T-cell (primary cell): Measurements from ENCODE around the gene RAB3IP. TPM values are rescaled to one million over a fixed set of nuclear protein-coding genes. Genes with fewer than 3 reads are reported as not detected.

ENCODE experiments used
- ATAC-seq, 4 experiments: fragments of 200-7000 bp in 3 of 4; fragments of 150-1000 bp in 1 of 4; cut with Tn5 transposase; replicated peaks in 1 of 4; 1 replicate in 3 of 4; 2 replicates in 1 of 4; pipeline ENCODE4 v1.10.0; 2021; ENCODE audit warnings: moderate library complexity in 3 of 4, mild to moderate bottlenecking in 2 of 4, moderate number of reproducible peaks in 1 of 4
- CTCF ChIA-PET, 2 donors: fragments of 300-600 bp; sonication (Branson Sonifier 250); formaldehyde crosslinking; loops; one replicate each; lab custom pipeline; 2022; ENCODE audit warnings: antibody characterized with exemption in 2 of 2; lab: Charles Lee
- POLR2A ChIA-PET, 2 donors: fragments of 300-600 bp; sonication (Branson Sonifier 250); formaldehyde crosslinking; loops; one replicate each; lab custom pipeline; 2022; ENCODE audit warnings: antibody characterized with exemption in 2 of 2; lab: Charles Lee
- DNase-seq, 35 experiments: peaks; one replicate each; pipeline versions ENCODE4 v3.0.0 to v3.0.0-alpha.2; 2013 to 2023
- H3K27ac ChIP-seq: one replicate; pipeline ENCODE4 v1.5.1; 2013; ENCODE audit warnings: low read length
- H3K27me3 ChIP-seq, 2 experiments: replicated peaks in 1 of 2; 1 replicate in 1 of 2; 2 replicates in 1 of 2; pipeline versions ENCODE4 v1.6.1 to v1.7.0; 2013; ENCODE audit warnings: low read length in 1 of 2, mixed read lengths in 1 of 2; ENCODE audit not compliant: control insufficient read depth in 2 of 2, insufficient read depth in 2 of 2; ENCODE audit errors: extremely low read depth in 1 of 2
- H3K36me3 ChIP-seq, 2 donors: 1 replicate in 1 of 2; 2 replicates in 1 of 2; pipeline versions ENCODE4 v1.6.1 to v1.7.0; 2013; ENCODE audit warnings: low read length in 1 of 2; ENCODE audit not compliant: control insufficient read depth in 2 of 2, insufficient read depth in 1 of 2; ENCODE audit errors: extremely low read depth in 1 of 2
- H3K4me1 ChIP-seq, 2 experiments: 1 replicate in 1 of 2; 2 replicates in 1 of 2; pipeline versions ENCODE4 v1.6.1 to v1.7.0; 2013; ENCODE audit warnings: low read length in 2 of 2, mixed read lengths in 1 of 2; ENCODE audit not compliant: insufficient read depth in 2 of 2, control insufficient read depth in 1 of 2; ENCODE audit errors: extremely low read depth in 1 of 2
- H3K4me3 ChIP-seq, 2 donors: 1 replicate in 1 of 2; 2 replicates in 1 of 2; pipeline versions ENCODE4 v1.5.1 to v1.7.0; 2013; ENCODE audit warnings: mild to moderate bottlenecking in 2 of 2, low read length in 1 of 2, moderate library complexity in 1 of 2; ENCODE audit not compliant: control insufficient read depth in 1 of 2; ENCODE audit errors: extremely low read depth in 1 of 2
- H3K9me3 ChIP-seq: 2 replicates; pipeline ENCODE4 v1.7.0; 2013
- H3K27ac Mint-ChIP-seq, 2 donors: one replicate each; pipeline ENCODE4 v1.8.0; 2020 to 2021; ENCODE audit warnings: mild to moderate bottlenecking in 2 of 2, mixed read lengths in 2 of 2
- H3K27me3 Mint-ChIP-seq, 2 donors: one replicate each; pipeline ENCODE4 v1.8.0; 2021 to 2022; ENCODE audit warnings: mixed read lengths in 2 of 2
- H3K36me3 Mint-ChIP-seq: one replicate; pipeline ENCODE4 v1.8.0; 2021; ENCODE audit warnings: mixed read lengths
- H3K4me1 Mint-ChIP-seq, 3 donors: one replicate each; pipeline ENCODE4 v1.8.0; 2020 to 2022; ENCODE audit warnings: mixed read lengths in 3 of 3, mild to moderate bottlenecking in 1 of 3
- H3K4me3 Mint-ChIP-seq, 3 donors: one replicate each; pipeline ENCODE4 v1.8.0; 2020 to 2022; ENCODE audit warnings: mild to moderate bottlenecking in 3 of 3, mixed read lengths in 3 of 3, moderate library complexity in 3 of 3
- H3K9me3 Mint-ChIP-seq, 3 donors: one replicate each; pipeline ENCODE4 v1.8.0; 2020 to 2022; ENCODE audit warnings: mixed read lengths in 3 of 3
- WGBS: methylation state at CpG from one replicate; pipeline ENCODE4 v1.1.5; 2013; ENCODE audit warnings: missing lambda C conversion rate; ENCODE audit not compliant: insufficient coverage; 5-methylcytosine and 5-hydroxymethylcytosine counted together
- total RNA-seq, 35 experiments: library from RNA in 6 of 35; stranded (reverse) in 6 of 35; fragments of 120-200 nt in 1 of 35; gene quantifications; one replicate each; pipeline versions ENCODE4 v1.2.1 to v1.2.4 and lab custom pipeline; 2013 to 2026

RAB3IP gene
- total RNA-seq, 5 donors from 2014 or later (not counting 1 experiment from before 2014, with no cell fraction given): 18.7 to 30.5 (median 20.7) TPM

DNA sequence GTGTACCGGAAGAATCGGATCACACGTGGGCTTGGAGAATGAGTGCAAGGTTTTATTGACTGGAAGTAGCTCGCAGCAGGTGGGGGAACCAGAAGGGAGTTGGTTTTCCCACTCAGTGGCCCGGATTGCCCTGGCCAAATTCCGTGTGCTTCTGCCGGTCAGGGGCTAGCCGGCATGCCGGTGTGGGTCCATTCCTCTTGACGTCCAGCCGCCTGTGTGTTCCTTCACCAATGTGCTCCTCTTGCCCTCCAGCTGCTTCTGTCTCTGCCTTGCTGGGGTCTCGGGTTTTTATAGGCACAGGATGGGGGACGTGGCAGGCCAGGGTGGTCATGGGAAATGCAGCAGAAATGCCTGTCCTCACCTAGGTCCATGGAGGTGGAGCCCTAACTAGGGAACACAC, 97.4 kb downstream of the RAB3IP start:
- no peaks in the 10 kb centered on the region for H3K36me3 ChIP-seq
- H3K9me3 Mint-ChIP-seq: no peaks in the 10 kb centered on the region
- no peaks in the 10 kb centered on the region for H3K9me3 ChIP-seq
- H3K27ac Mint-ChIP-seq: no peak overlapping the region
- CTCF ChIA-PET: no interaction called here
- H3K4me3 ChIP-seq: no peak overlapping the region
- POLR2A ChIA-PET: no interaction called here
- H3K27me3 Mint-ChIP-seq: peaks cover 7 to 23% of the 10 kb centered on the region in 2 donors
- H3K4me1 ChIP-seq: no peaks in the 10 kb centered on the region
- WGBS: 91% methylated on average over 8 of the region's 13 CpGs
- no peak for DNase-seq
- H3K36me3 Mint-ChIP-seq: no peaks in the 10 kb centered on the region
- H3K27ac ChIP-seq: no peak overlapping the region
- H3K27me3 ChIP-seq: peaks cover 0 to 4% of the 10 kb centered on the region in 2 experiments
- H3K4me1 Mint-ChIP-seq: no peaks in the 10 kb centered on the region
- ATAC-seq: no peak
- H3K4me3 Mint-ChIP-seq: no peak overlapping the region

- Histone ChIP-seq H3K27me3 (peaks cover 0 to 4% of the 10 kb centered on the region in 2 experiments), H3K27ac (no peak overlapping the region), H3K4me3 (no peak overlapping the region), H3K36me3 (no peaks in the 10 kb centered on the region), H3K4me1 (no peaks in the 10 kb centered on the region), H3K9me3 (no peaks in the 10 kb centered on the region)
- ChIA-PET POLR2A (no interaction called here), CTCF (no interaction called here)
- H3K27me3 Mint-ChIP-seq: peaks cover 7 to 32% of the 10 kb centered on the region in 2 donors
- DNase-seq (no peak), ATAC-seq (no peak)
- H3K27ac Mint-ChIP-seq: no peak overlapping the region
- H3K4me3 Mint-ChIP-seq: no peak overlapping the region
- H3K9me3 Mint-ChIP-seq: no peaks in the 10 kb centered on the region
- no peaks in the 10 kb centered on the region for H3K4me1 Mint-ChIP-seq
- no CpG with 5 or more reads among the region's 4 CpGs for whole genome bisulfite sequencing
- no peaks in the 10 kb centered on the region for H3K36me3 Mint-ChIP-seq
Measured at GRCh38 chr12:69837191-69837590, 98.5 kb downstream of the RAB3IP start.

DNA sequence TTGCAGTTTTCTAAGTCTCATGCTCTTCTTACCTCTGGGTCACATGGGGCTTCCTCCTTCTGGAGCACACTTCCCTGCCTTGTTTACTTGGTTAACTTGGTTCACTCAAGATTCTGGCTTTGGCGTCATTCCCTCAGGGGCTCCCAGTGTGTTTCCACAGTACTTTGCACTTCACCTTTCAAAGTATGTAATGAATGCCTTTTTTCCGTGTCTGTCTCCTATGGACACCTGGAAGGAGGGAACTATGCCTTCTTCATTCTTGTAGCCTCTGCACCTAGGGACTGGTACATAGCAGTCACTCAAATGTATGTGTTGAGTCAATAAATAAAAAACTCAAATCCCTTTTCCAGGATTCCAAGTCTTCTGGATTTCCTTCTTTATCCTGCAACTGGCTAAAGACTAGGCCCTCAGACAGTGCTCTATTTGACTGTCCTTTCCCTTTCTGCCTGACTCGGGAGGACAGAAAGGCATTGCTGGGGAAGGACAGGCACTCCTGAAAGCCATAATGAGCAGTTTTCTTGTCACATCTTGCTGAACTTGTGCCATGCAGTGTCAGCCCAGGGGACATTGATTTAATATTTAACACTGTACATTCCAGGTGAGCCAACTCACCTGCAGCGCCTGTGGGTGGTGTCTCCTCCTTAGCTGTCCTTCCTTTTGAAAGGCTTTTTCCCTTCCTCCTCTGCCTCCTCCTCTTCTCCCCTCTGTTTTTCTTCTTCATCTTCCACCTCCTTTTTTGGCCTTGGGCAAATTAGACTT, 99.2 kb downstream of the RAB3IP start:
- Histone ChIP-seq H3K27ac (no peak overlapping the region), H3K4me3 (no peak overlapping the region), H3K4me1 (no peaks in the 10 kb centered on the region), H3K9me3 (no peaks in the 10 kb centered on the region), H3K36me3 (no peaks in the 10 kb centered on the region), H3K27me3 (peaks cover 0 to 4% of the 10 kb centered on the region in 2 experiments)
- POLR2A ChIA-PET: no interaction called here
- no peak for DNase-seq
- Mint-ChIP-seq H3K4me1 (no peaks in the 10 kb centered on the region), H3K36me3 (no peaks in the 10 kb centered on the region), H3K27me3 (peaks cover 8 to 30% of the 10 kb centered on the region in 2 donors), H3K9me3 (no peaks in the 10 kb centered on the region), H3K27ac (no peak overlapping the region), H3K4me3 (no peak overlapping the region)
- ATAC-seq: no peak
- CTCF ChIA-PET: no interaction called here
- WGBS: 100% methylated on average over 2 of the region's 4 CpGs

GRCh38 chr12:69840727-69841126, 102.1 kb downstream of the RAB3IP start:
- Mint-ChIP-seq H3K9me3 (no peaks in the 10 kb centered on the region), H3K4me3 (no peak overlapping the region), H3K27ac (no peak overlapping the region), H3K36me3 (no peaks in the 10 kb centered on the region), H3K4me1 (no peaks in the 10 kb centered on the region), H3K27me3 (peaks cover 11 to 35% of the 10 kb centered on the region in 2 donors)
- ATAC-seq (no peak), DNase-seq (no peak)
- ChIA-PET CTCF (no interaction called here), POLR2A (no interaction called here)
- Histone ChIP-seq H3K27me3 (peaks cover 0 to 7% of the 10 kb centered on the region in 2 experiments), H3K4me1 (no peaks in the 10 kb centered on the region), H3K4me3 (no peak overlapping the region), H3K36me3 (no peaks in the 10 kb centered on the region), H3K27ac (no peak overlapping the region), H3K9me3 (no peaks in the 10 kb centered on the region)
- WGBS: no CpG with 5 or more reads among the region's 3 CpGs

- CTCF ChIA-PET: no interaction called here
Measured at GRCh38 chr12:69843608-69844007, 104.9 kb downstream of the RAB3IP start.

GRCh38 chr12:69844416-69844815, 105.8 kb downstream of the RAB3IP start:
- H3K4me1 ChIP-seq: no peaks in the 10 kb centered on the region
- H3K27ac ChIP-seq: no peak overlapping the region
- no peak for DNase-seq
- H3K36me3 ChIP-seq: no peaks in the 10 kb centered on the region
- H3K27me3 ChIP-seq: peaks cover 0 to 6% of the 10 kb centered on the region in 2 experiments
- H3K9me3 ChIP-seq: no peaks in the 10 kb centered on the region
- CTCF ChIA-PET: no interaction called here
- H3K27me3 Mint-ChIP-seq: peaks cover 11 to 31% of the 10 kb centered on the region in 2 donors
- WGBS: 93% methylated on average over 7 of the region's 7 CpGs
- ATAC-seq: no peak
- H3K4me3 ChIP-seq: no peak overlapping the region
- H3K4me3 Mint-ChIP-seq: no peak overlapping the region
- no peaks in the 10 kb centered on the region for H3K9me3 Mint-ChIP-seq
- POLR2A ChIA-PET: no interaction called here
- H3K27ac Mint-ChIP-seq: no peak overlapping the region
- no peaks in the 10 kb centered on the region for H3K4me1 Mint-ChIP-seq
- no peaks in the 10 kb centered on the region for H3K36me3 Mint-ChIP-seq

More at GRCh38 chr12:69843608-69844007, 104.9 kb downstream of the RAB3IP start:
- POLR2A ChIA-PET: no interaction called here
- no peaks in the 10 kb centered on the region for H3K9me3 Mint-ChIP-seq
- no peaks in the 10 kb centered on the region for H3K4me1 Mint-ChIP-seq
- DNase-seq: no peak
- no peak overlapping the region for H3K4me3 ChIP-seq
- no peaks in the 10 kb centered on the region for H3K4me1 ChIP-seq
- no peaks in the 10 kb centered on the region for H3K9me3 ChIP-seq
- ATAC-seq: no peak
- H3K27ac Mint-ChIP-seq: no peak overlapping the region
- 75% methylated on average over 1 of the region's 2 CpGs for WGBS
- H3K36me3 ChIP-seq: no peaks in the 10 kb centered on the region
- no peak overlapping the region for H3K27ac ChIP-seq
- H3K4me3 Mint-ChIP-seq: no peak overlapping the region
- no peaks in the 10 kb centered on the region for H3K36me3 Mint-ChIP-seq
- H3K27me3 Mint-ChIP-seq: peaks cover 11 to 31% of the 10 kb centered on the region in 2 donors
- H3K27me3 ChIP-seq: peaks cover 0 to 3% of the 10 kb centered on the region in 2 experiments
